SU-DHL-6 (cell line): Measurements from ENCODE around the gene PAFAH1B1.
"Not testable (repeated sequence)": the region's sequence is repeated elsewhere in the genome, so short reads cannot be mapped to it uniquely, and the experiment has no call there.

Experiments used
- H2AFZ ChIP-seq: fragments of 200-600 bp; sonication (generic); 2 replicates; pipeline ENCODE4 v1.6.1; 2014; ENCODE audit warnings: low read depth, mild to moderate bottlenecking, moderate library complexity, mixed read lengths, antibody characterized with exemption, low read length; ENCODE audit not compliant: severe bottlenecking
- H3F3A ChIP-seq: fragments of 200-600 bp; shearing (Covaris generic); 2 replicates; pipeline ENCODE4 v1.6.0; 2016; ENCODE audit warnings: antibody characterized with exemption, mild to moderate bottlenecking; ENCODE audit not compliant: insufficient read depth
- H3K27ac ChIP-seq: fragments of 200-600 bp; sonication (generic); 2 replicates; pipeline ENCODE4 v1.5.1; 2016; ENCODE audit warnings: low read depth, mild to moderate bottlenecking, low read length, moderate library complexity, mixed read lengths
- H3K27me3 ChIP-seq: fragments of 200-600 bp; sonication (generic), shearing (Covaris generic); 2 replicates; pipeline ENCODE4 v1.6.0; 2014; ENCODE audit warnings: mild to moderate bottlenecking, low read length
- H3K36me3 ChIP-seq: fragments of 200-600 bp; sonication (generic); 2 replicates; pipeline ENCODE4 v1.6.1; 2014; ENCODE audit warnings: mild to moderate bottlenecking, low read length, mixed read lengths
- H3K4me2 ChIP-seq: fragments of 300-600, 200-600 bp; shearing (Covaris generic), sonication (generic); 2 replicates; pipeline ENCODE4 v1.6.0; 2014; ENCODE audit warnings: low read length, low read depth, mild to moderate bottlenecking; ENCODE audit not compliant: poor library complexity, severe bottlenecking
- H3K4me3 ChIP-seq: fragments of 200-600 bp; sonication (generic); 2 replicates; pipeline ENCODE4 v1.5.1; 2014; ENCODE audit warnings: antibody characterized with exemption, low read length, mild to moderate bottlenecking, mixed read lengths; ENCODE audit not compliant: insufficient read depth, poor library complexity, severe bottlenecking
- H3K79me2 ChIP-seq: fragments of 200-600 bp; sonication (generic); 2 replicates; pipeline ENCODE4 v1.6.1; 2014; ENCODE audit warnings: mild to moderate bottlenecking, low read length, moderate library complexity; ENCODE audit not compliant: insufficient read depth
- H3K9ac ChIP-seq: fragments of 200-600 bp; sonication (generic); 2 replicates; pipeline ENCODE4 v1.7.0; 2014; ENCODE audit warnings: mild to moderate bottlenecking, low read length
- H3K9me2 ChIP-seq: fragments of 200-600 bp; sonication (generic); replicated peaks from 2 replicates; pipeline ENCODE4 v1.6.1; 2014; ENCODE audit warnings: low read length; ENCODE audit not compliant: insufficient read depth
- H3K9me3 ChIP-seq: fragments of 200-600 bp; sonication (generic); 2 replicates; pipeline ENCODE4 v1.6.1; 2014; ENCODE audit warnings: low read length, mixed read lengths; ENCODE audit not compliant: insufficient read depth
- H4K20me1 ChIP-seq: fragments of 200-600 bp; sonication (generic); 2 replicates; pipeline ENCODE4 v1.6.1; 2014; ENCODE audit warnings: low read depth, mild to moderate bottlenecking, antibody characterized with exemption, low read length, moderate library complexity, mixed read lengths
- EZH2phosphoT487 ChIP-seq: fragments of 200-600 bp; sonication (generic), shearing (Covaris generic); conservative IDR thresholded peaks from 2 replicates; pipeline ENCODE4 v1.6.1; 2018; ENCODE audit warnings: mild to moderate bottlenecking, antibody characterized with exemption, low read length, moderate library complexity, mixed read lengths
- TF ChIP-seq, protein P1 (sequence below): fragments of 200-600 bp; sonication (generic); IDR thresholded peaks from one replicate; pipeline ENCODE4 v1.5.1; 2017; ENCODE audit warnings: antibody characterized with exemption, mild to moderate bottlenecking, low read length, moderate library complexity; ENCODE audit not compliant: insufficient read depth, poor library complexity, severe bottlenecking

PAFAH1B1 gene

GRCh38 chr17:2695243-2695960 is 101.9 kb downstream of the PAFAH1B1 start:
- Histone ChIP-seq H3K9me2 (no peaks in the 10 kb centered on the region), H3K27ac (no peak overlapping the region), H3K4me3 (no peak overlapping the region), H3K36me3 (no peaks in the 10 kb centered on the region), H3F3A (no peaks in the 10 kb centered on the region), H4K20me1 (no peaks in the 10 kb centered on the region; the same call in 1 of the 2 replicates), H3K79me2 (no peaks in the 10 kb centered on the region), H3K4me2 (no peak overlapping the region), H3K9me3 (no peaks in the 10 kb centered on the region), H3K9ac (no peak overlapping the region), H3K27me3 (no peaks in the 10 kb centered on the region), H2AFZ (no peak overlapping the region)
- TF ChIP-seq, protein P1, sequence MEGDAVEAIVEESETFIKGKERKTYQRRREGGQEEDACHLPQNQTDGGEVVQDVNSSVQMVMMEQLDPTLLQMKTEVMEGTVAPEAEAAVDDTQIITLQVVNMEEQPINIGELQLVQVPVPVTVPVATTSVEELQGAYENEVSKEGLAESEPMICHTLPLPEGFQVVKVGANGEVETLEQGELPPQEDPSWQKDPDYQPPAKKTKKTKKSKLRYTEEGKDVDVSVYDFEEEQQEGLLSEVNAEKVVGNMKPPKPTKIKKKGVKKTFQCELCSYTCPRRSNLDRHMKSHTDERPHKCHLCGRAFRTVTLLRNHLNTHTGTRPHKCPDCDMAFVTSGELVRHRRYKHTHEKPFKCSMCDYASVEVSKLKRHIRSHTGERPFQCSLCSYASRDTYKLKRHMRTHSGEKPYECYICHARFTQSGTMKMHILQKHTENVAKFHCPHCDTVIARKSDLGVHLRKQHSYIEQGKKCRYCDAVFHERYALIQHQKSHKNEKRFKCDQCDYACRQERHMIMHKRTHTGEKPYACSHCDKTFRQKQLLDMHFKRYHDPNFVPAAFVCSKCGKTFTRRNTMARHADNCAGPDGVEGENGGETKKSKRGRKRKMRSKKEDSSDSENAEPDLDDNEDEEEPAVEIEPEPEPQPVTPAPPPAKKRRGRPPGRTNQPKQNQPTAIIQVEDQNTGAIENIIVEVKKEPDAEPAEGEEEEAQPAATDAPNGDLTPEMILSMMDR: no peak
- no peak for TF ChIP-seq EZH2phosphoT487

- Histone ChIP-seq H3K36me3 (no peaks in the 10 kb centered on the region), H3K9ac (no peak overlapping the region), H4K20me1 (no peaks in the 10 kb centered on the region; the same call in 1 of the 2 replicates)
Observed at GRCh38 chr17:2695961-2696760, 102.7 kb downstream of the PAFAH1B1 start.

DNA sequence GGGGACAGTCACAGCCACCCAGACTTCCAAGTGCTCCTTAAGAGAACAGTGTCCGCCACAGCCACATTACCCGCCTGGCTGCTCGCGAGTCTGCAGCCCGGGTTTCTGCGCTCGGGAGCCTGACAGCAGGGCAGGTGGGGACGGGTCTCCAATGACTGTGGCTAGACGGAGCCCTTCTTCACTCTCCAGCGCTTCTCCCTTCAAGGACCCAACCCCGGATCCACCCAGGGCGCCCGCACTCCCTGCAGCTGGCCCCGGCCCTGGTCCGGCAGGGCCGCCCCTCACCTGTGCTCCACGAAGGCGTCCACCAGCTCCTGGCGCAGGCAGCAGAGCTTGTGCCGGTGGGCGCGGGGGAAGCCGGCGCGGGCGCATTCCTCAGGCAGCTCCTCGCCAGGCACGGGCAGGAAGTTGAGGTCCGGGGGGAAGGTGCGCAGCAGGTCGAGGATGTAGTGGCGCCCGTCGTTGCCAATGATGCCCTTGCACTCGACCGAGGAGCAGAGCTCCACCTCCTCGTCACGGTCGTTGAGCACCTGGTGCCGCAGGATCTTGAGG is 104.2 kb downstream of the PAFAH1B1 start:
- Histone ChIP-seq H3K4me2 (no peak overlapping the region), H3K9me3 (no peaks in the 10 kb centered on the region), H3K9me2 (no peaks in the 10 kb centered on the region), H3K79me2 (no peaks in the 10 kb centered on the region), H3K27me3 (no peaks in the 10 kb centered on the region), H3K4me3 (no peak overlapping the region), H4K20me1 (no peaks in the 10 kb centered on the region), H2AFZ (no peak overlapping the region), H3K36me3 (no peaks in the 10 kb centered on the region), H3K9ac (no peak overlapping the region), H3F3A (no peaks in the 10 kb centered on the region), H3K27ac (no peak overlapping the region)
- TF ChIP-seq, protein P1: no peak
- TF ChIP-seq EZH2phosphoT487: no peak

More at GRCh38 chr17:2695961-2696760, 102.7 kb downstream of the PAFAH1B1 start:
- no peaks in the 10 kb centered on the region for H3K9me3 ChIP-seq
- TF ChIP-seq, protein P1: no peak
- no peak for TF ChIP-seq EZH2phosphoT487
- H3K4me3 ChIP-seq: no peak overlapping the region
- H3F3A ChIP-seq: no peaks in the 10 kb centered on the region
- no peak overlapping the region for H3K27ac ChIP-seq
- H3K79me2 ChIP-seq: no peaks in the 10 kb centered on the region
- H2AFZ ChIP-seq: no peak overlapping the region
- no peaks in the 10 kb centered on the region for H3K9me2 ChIP-seq
- no peaks in the 10 kb centered on the region for H3K27me3 ChIP-seq
- no peak overlapping the region for H3K4me2 ChIP-seq

DNA sequence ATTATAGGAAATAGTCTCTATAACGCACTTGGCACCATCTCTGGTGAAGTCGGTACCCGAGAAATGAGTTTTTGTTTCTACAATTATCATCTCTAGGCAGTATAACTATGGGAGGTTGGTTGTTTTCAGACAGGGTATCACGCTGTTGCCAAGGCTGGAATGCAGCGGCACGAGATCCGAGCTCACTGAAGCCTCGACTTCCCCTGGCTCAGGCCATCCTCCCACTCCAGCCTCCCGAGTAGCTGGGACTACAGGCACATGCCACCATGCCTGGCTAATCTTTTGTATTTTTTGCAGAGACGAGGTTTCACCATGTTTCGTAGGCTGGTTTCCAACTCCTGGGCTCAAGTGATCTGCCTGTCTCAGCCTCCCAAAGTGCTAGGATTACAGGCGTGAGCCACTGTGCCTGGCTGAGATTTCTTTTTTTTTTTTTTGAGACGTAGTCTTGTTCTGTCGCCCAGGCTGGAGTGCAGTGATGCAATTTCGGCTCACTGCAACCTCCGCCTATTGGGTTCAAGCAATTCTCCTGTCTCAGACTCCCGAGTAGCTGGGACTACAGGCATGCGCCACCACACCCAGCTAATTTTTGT is 105.9 kb downstream of the PAFAH1B1 start:
- H3K36me3 ChIP-seq, H3K27me3 ChIP-seq, H4K20me1 ChIP-seq, H3K9ac ChIP-seq, H3K79me2 ChIP-seq, H3K9me2 ChIP-seq, H3K4me2 ChIP-seq, H3F3A ChIP-seq, H3K9me3 ChIP-seq, H3K27ac ChIP-seq, H3K4me3 ChIP-seq, H2AFZ ChIP-seq: not testable (repeated sequence)
